DOHH2 (cell line): ENCODE results near the gene PMP22.

Source experiments
- EZH2phosphoT487 ChIP-seq: fragments of 200-600 bp; sonication (generic); IDR thresholded peaks from 2 replicates; pipeline ENCODE4 v1.6.1; 2017; ENCODE audit warnings: borderline replicate concordance, mild to moderate bottlenecking, antibody characterized with exemption, low read length, moderate library complexity, mixed read lengths
- TF ChIP-seq, protein P1 (sequence below): fragments of 200-600 bp; sonication (generic); IDR thresholded peaks from one replicate; pipeline ENCODE4 v1.5.1; 2014; ENCODE audit warnings: antibody characterized with exemption, mild to moderate bottlenecking, low read depth, low read length; ENCODE audit not compliant: poor library complexity, severe bottlenecking

DNA sequence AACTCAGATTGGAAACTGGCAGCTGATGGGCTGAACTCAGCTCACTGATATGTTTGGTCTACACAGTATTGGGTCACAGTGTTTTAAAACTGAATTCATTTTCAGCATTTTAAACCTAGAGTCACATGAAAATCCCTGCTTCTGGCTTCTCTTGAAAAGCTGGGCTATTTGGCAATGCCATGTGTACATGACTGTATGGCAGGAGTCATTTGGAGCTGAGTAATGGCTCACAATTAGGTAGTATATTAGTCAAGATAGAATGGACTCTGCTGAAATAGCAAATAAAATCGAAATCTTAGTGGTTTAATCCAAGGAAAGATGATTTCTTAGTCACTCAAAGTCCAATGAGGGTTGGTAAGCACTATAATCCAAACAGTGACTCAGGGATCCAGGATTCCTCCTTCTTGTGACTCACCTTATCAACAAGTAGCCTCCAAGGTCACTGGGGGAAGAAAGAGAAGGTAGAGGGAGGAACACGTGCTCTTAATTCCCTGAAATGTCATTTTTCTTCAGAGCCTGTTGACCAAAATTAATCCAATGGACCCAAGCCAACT lies 13.9 kb upstream of the PMP22 start:
- TF ChIP-seq, protein P1, sequence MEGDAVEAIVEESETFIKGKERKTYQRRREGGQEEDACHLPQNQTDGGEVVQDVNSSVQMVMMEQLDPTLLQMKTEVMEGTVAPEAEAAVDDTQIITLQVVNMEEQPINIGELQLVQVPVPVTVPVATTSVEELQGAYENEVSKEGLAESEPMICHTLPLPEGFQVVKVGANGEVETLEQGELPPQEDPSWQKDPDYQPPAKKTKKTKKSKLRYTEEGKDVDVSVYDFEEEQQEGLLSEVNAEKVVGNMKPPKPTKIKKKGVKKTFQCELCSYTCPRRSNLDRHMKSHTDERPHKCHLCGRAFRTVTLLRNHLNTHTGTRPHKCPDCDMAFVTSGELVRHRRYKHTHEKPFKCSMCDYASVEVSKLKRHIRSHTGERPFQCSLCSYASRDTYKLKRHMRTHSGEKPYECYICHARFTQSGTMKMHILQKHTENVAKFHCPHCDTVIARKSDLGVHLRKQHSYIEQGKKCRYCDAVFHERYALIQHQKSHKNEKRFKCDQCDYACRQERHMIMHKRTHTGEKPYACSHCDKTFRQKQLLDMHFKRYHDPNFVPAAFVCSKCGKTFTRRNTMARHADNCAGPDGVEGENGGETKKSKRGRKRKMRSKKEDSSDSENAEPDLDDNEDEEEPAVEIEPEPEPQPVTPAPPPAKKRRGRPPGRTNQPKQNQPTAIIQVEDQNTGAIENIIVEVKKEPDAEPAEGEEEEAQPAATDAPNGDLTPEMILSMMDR = no peak
- TF ChIP-seq EZH2phosphoT487 = no peak
